Measurements from ENCODE around the gene CCNK. TPM values are rescaled to one million over a fixed set of nuclear protein-coding genes. Genes with fewer than 3 reads are reported as not detected.
A peak's percentile ranks its signal among the peaks of the same experiment; 100 is the strongest.

CCNK gene
- total and polyA plus RNA-seq, 4 experiments from 2014 or later: 7.0 to 83.4 (median 48.6) TPM

DNA sequence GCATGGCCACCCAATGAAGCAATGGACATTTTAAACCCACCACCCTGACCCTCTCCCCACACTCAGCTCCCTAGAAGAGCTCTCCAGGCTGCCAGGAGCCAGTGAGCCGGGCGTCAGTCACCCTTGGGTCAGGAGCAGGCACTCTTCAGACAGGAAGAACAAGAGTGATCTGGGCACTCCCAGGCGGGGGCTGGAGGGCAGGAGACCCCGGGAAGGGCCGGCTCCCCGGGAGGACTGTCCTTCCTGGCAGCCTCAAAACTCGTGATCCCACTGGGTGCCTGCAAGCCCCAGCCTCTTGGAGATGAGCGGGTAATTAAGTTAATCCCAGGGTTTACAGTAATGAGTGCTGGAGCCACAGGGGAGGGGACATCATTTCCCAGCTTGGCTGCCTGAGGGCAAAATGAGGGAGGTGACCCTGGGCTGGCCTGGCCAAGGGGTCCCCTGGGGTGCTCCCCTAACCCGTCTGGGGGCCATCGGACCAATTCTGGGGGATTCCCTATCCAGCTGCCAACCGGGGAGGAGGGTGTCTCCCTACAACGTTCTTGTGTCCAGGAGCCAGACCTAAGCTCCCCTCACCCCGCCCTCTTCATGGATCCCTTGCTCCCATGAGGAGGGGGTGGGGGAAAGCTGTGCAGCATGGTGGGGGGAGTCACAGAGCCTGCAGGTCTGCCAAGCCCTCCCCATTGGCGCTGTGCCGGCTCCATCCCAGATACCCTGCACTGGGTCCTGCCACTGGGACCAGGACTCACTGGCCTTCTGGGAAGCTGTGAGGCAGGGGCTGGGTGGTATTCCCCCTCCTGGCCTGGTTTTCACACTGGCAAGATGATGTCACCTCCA, 59.2 kb downstream of the CCNK start:
- intact Hi-C loops (cut with micrococcal nuclease): no loop called here
- Histone ChIP-seq H3K4me3 (ENCODE audit: low read length in 2 of 2) (no peak overlapping the region), H3K4me1 (ENCODE audit: insufficient read depth, low read length) (no peaks in the 10 kb centered on the region), H3K27me3 (ENCODE audit: insufficient read depth, low read length) (no peaks in the 10 kb centered on the region), H3K27ac (ENCODE audit: low read depth, low read length) (no peak overlapping the region), H3K36me3 (ENCODE audit: insufficient read depth, low read length) (no peaks in the 10 kb centered on the region), H3K9me3 (ENCODE audit: control insufficient read depth in 1 of 2, low read length in 2 of 2) (no peaks in the 10 kb centered on the region)
- CTCF ChIA-PET (ENCODE audit: partially characterized antibody): no interaction called here
- no peak overlapping the region for H3K27ac Mint-ChIP-seq
- POLR2A ChIA-PET (ENCODE audit: partially characterized antibody): no interaction called here
- no peak overlapping the region for H3K4me3 Mint-ChIP-seq
- H3K27me3 Mint-ChIP-seq: no peaks in the 10 kb centered on the region
- H3K36me3 Mint-ChIP-seq: no peaks in the 10 kb centered on the region
- H3K9me3 Mint-ChIP-seq: peaks cover 0 to 2% (median 0%) of the 10 kb centered on the region in 8 donors
- DNase-seq: no peak
- H3K4me1 Mint-ChIP-seq: peaks cover 4 to 28% (median 10%) of the 10 kb centered on the region in 4 donors

- no peaks in the 10 kb centered on the region for H3K9me3 ChIP-seq (ENCODE audit: control insufficient read depth in 1 of 2, low read length in 2 of 2)
- H3K27me3 ChIP-seq (ENCODE audit: insufficient read depth, low read length): no peaks in the 10 kb centered on the region
- Mint-ChIP-seq H3K9me3 (peaks cover 0 to 2% (median 0%) of the 10 kb centered on the region in 8 donors), H3K4me3 (no peak overlapping the region), H3K4me1 (peaks cover 4 to 32% (median 10%) of the 10 kb centered on the region in 4 donors), H3K27ac (no peak overlapping the region), H3K27me3 (no peaks in the 10 kb centered on the region), H3K36me3 (no peaks in the 10 kb centered on the region)
- H3K36me3 ChIP-seq (ENCODE audit: insufficient read depth, low read length): no peaks in the 10 kb centered on the region
- intact Hi-C loops (cut with micrococcal nuclease): no loop called here
- ChIA-PET CTCF (ENCODE audit: partially characterized antibody) (no interaction called here), POLR2A (ENCODE audit: partially characterized antibody) (no interaction called here)
- H3K4me1 ChIP-seq (ENCODE audit: insufficient read depth, low read length): no peaks in the 10 kb centered on the region
- H3K27ac ChIP-seq (ENCODE audit: low read depth, low read length): no peak overlapping the region
- DNase-seq: no peak
- no peak overlapping the region for H3K4me3 ChIP-seq (ENCODE audit: low read length in 2 of 2)
Observed at GRCh38 chr14:99541211-99541610, 60.0 kb downstream of the CCNK start.

GRCh38 chr14:99541677-99542470, 60.7 kb downstream of the CCNK start:
- Mint-ChIP-seq H3K27ac (peak overlapping the region in 1 of 7 donors; percentile 77), H3K4me1 (peaks cover 4 to 32% (median 11%) of the 10 kb centered on the region in 4 donors), H3K36me3 (no peaks in the 10 kb centered on the region), H3K4me3 (no peak overlapping the region), H3K9me3 (peaks cover 0 to 2% (median 0%) of the 10 kb centered on the region in 8 donors), H3K27me3 (no peaks in the 10 kb centered on the region)
- Histone ChIP-seq H3K9me3 (ENCODE audit: control insufficient read depth in 1 of 2, low read length in 2 of 2) (no peaks in the 10 kb centered on the region), H3K27ac (ENCODE audit: low read depth, low read length) (no peak overlapping the region), H3K4me3 (ENCODE audit: low read length in 2 of 2) (no peak overlapping the region), H3K4me1 (ENCODE audit: insufficient read depth, low read length) (no peaks in the 10 kb centered on the region), H3K27me3 (ENCODE audit: insufficient read depth, low read length) (no peaks in the 10 kb centered on the region), H3K36me3 (ENCODE audit: insufficient read depth, low read length) (no peaks in the 10 kb centered on the region)
- DNase-seq: no peak
- POLR2A ChIA-PET (ENCODE audit: partially characterized antibody): no interaction called here
- CTCF ChIA-PET (ENCODE audit: partially characterized antibody): no interaction called here
- intact Hi-C loops (cut with micrococcal nuclease): no loop called here

GRCh38 chr14:99542566-99542965, 61.4 kb downstream of the CCNK start:
- ChIA-PET CTCF (ENCODE audit: partially characterized antibody) (no interaction called here), POLR2A (ENCODE audit: partially characterized antibody) (no interaction called here)
- Histone ChIP-seq H3K4me3 (ENCODE audit: low read length in 2 of 2) (no peak overlapping the region), H3K36me3 (ENCODE audit: insufficient read depth, low read length) (no peaks in the 10 kb centered on the region), H3K4me1 (ENCODE audit: insufficient read depth, low read length) (no peaks in the 10 kb centered on the region), H3K9me3 (ENCODE audit: control insufficient read depth in 1 of 2, low read length in 2 of 2) (no peaks in the 10 kb centered on the region), H3K27ac (ENCODE audit: low read depth, low read length) (no peak overlapping the region), H3K27me3 (ENCODE audit: insufficient read depth, low read length) (no peaks in the 10 kb centered on the region)
- Mint-ChIP-seq H3K4me3 (no peak overlapping the region), H3K9me3 (peaks cover 0 to 2% (median 0%) of the 10 kb centered on the region in 8 donors), H3K36me3 (no peaks in the 10 kb centered on the region), H3K27me3 (no peaks in the 10 kb centered on the region), H3K4me1 (peaks cover 4 to 32% (median 11%) of the 10 kb centered on the region in 4 donors), H3K27ac (no peak overlapping the region)
- intact Hi-C loops (cut with micrococcal nuclease): no loop called here
- DNase-seq: no peak

GRCh38 chr14:99543370-99543769, 62.2 kb downstream of the CCNK start:
- Mint-ChIP-seq H3K36me3 (no peaks in the 10 kb centered on the region), H3K4me1 (peaks cover 6 to 32% (median 12%) of the 10 kb centered on the region in 4 donors), H3K27me3 (no peaks in the 10 kb centered on the region), H3K4me3 (no peak overlapping the region), H3K27ac (no peak overlapping the region), H3K9me3 (peaks cover 0 to 2% (median 0%) of the 10 kb centered on the region in 8 donors)
- H3K4me1 ChIP-seq (ENCODE audit: insufficient read depth, low read length): no peaks in the 10 kb centered on the region
- H3K9me3 ChIP-seq (ENCODE audit: control insufficient read depth in 1 of 2, low read length in 2 of 2): no peaks in the 10 kb centered on the region
- intact Hi-C loops (cut with micrococcal nuclease): no loop called here
- no peak overlapping the region for H3K27ac ChIP-seq (ENCODE audit: low read depth, low read length)
- H3K4me3 ChIP-seq (ENCODE audit: low read length in 2 of 2): no peak overlapping the region
- H3K27me3 ChIP-seq (ENCODE audit: insufficient read depth, low read length): no peaks in the 10 kb centered on the region
- CTCF ChIA-PET (ENCODE audit: partially characterized antibody): no interaction called here
- POLR2A ChIA-PET (ENCODE audit: partially characterized antibody): interaction anchor here (0.5 kb wide), 1 partner anchor 97 kb away, joined by 3 read pairs; no protein-coding TSS in a partner anchor
- H3K36me3 ChIP-seq (ENCODE audit: insufficient read depth, low read length): no peaks in the 10 kb centered on the region
- DNase-seq: no peak

DNA sequence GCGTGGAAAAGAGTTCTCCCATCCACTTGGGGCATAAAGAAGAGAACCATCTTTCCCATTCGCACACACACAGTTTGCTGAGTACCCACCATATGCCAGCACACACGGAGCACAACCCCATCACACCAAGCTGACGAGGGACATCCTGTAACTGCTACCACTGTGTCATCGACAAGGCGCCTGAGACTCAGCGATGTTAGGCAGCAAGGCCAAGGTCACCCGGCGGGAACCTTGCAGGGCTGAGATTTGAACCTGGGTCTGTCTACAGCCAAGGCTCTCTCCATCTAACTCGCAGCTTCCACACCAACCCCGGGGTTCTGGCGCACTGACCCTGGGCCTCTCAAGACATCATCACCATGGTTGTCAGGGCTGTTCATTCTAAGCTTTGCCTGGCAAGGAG, 62.8 kb downstream of the CCNK start:
- POLR2A ChIA-PET (ENCODE audit: partially characterized antibody): no interaction called here
- intact Hi-C loops (cut with micrococcal nuclease): no loop called here
- CTCF ChIA-PET (ENCODE audit: partially characterized antibody): no interaction called here
- no peaks in the 10 kb centered on the region for H3K36me3 Mint-ChIP-seq
- Histone ChIP-seq H3K4me3 (ENCODE audit: low read length in 2 of 2) (no peak overlapping the region), H3K4me1 (ENCODE audit: insufficient read depth, low read length) (no peaks in the 10 kb centered on the region), H3K27ac (ENCODE audit: low read depth, low read length) (no peak overlapping the region), H3K9me3 (ENCODE audit: control insufficient read depth in 1 of 2, low read length in 2 of 2) (no peaks in the 10 kb centered on the region), H3K27me3 (ENCODE audit: insufficient read depth, low read length) (no peaks in the 10 kb centered on the region), H3K36me3 (ENCODE audit: insufficient read depth, low read length) (no peaks in the 10 kb centered on the region)
- peaks cover 6 to 32% (median 12%) of the 10 kb centered on the region in 4 donors for H3K4me1 Mint-ChIP-seq
- no peak for DNase-seq
- H3K9me3 Mint-ChIP-seq: peaks cover 0 to 2% (median 0%) of the 10 kb centered on the region in 8 donors
- H3K27ac Mint-ChIP-seq: no peak overlapping the region
- H3K27me3 Mint-ChIP-seq: no peaks in the 10 kb centered on the region
- no peak overlapping the region for H3K4me3 Mint-ChIP-seq

- H3K36me3 Mint-ChIP-seq: no peaks in the 10 kb centered on the region
- peaks cover 6 to 40% (median 12%) of the 10 kb centered on the region in 4 donors for H3K4me1 Mint-ChIP-seq
- ChIA-PET CTCF (ENCODE audit: partially characterized antibody) (interaction anchor here (1.4 kb wide), 1 partner anchor 83 kb away, joined by 3 read pairs; no protein-coding TSS in a partner anchor), POLR2A (ENCODE audit: partially characterized antibody) (no interaction called here)
- intact Hi-C loops (cut with micrococcal nuclease): no loop called here
- no peaks in the 10 kb centered on the region for H3K36me3 ChIP-seq (ENCODE audit: insufficient read depth, low read length)
- peaks cover 0 to under 1% (median 0%) of the 10 kb centered on the region in 8 donors for H3K9me3 Mint-ChIP-seq
- DNase-seq: no peak
- H3K27ac Mint-ChIP-seq: peak overlapping the region in 1 of 7 donors; percentile 0
- H3K4me1 ChIP-seq (ENCODE audit: insufficient read depth, low read length): no peaks in the 10 kb centered on the region
- no peak overlapping the region for H3K4me3 Mint-ChIP-seq
- no peak overlapping the region for H3K4me3 ChIP-seq (ENCODE audit: low read length in 2 of 2)
- H3K27me3 Mint-ChIP-seq: no peaks in the 10 kb centered on the region
- no peak overlapping the region for H3K27ac ChIP-seq (ENCODE audit: low read depth, low read length)
- H3K27me3 ChIP-seq (ENCODE audit: insufficient read depth, low read length): no peaks in the 10 kb centered on the region
- no peaks in the 10 kb centered on the region for H3K9me3 ChIP-seq (ENCODE audit: control insufficient read depth in 1 of 2, low read length in 2 of 2)
Observed at GRCh38 chr14:99544991-99545390, 63.8 kb downstream of the CCNK start.

Data from CD4-positive, alpha-beta memory T cell (primary cell).